GM20000 (cell line): ENCODE data around the gene ISM1.

ENCODE experiments used
- DNase-seq: peaks from one replicate; pipeline ENCODE4 v3.0.0; 2012; ENCODE audit warnings: low spot score
- TF ChIP-seq, protein P1 (sequence below): IDR thresholded peaks from 2 replicates; pipeline ENCODE4 v1.5.1; 2012; ENCODE audit warnings: mild to moderate bottlenecking, control low read depth; ENCODE audit errors: extremely low read depth, missing control alignments

ISM1 gene

DNA sequence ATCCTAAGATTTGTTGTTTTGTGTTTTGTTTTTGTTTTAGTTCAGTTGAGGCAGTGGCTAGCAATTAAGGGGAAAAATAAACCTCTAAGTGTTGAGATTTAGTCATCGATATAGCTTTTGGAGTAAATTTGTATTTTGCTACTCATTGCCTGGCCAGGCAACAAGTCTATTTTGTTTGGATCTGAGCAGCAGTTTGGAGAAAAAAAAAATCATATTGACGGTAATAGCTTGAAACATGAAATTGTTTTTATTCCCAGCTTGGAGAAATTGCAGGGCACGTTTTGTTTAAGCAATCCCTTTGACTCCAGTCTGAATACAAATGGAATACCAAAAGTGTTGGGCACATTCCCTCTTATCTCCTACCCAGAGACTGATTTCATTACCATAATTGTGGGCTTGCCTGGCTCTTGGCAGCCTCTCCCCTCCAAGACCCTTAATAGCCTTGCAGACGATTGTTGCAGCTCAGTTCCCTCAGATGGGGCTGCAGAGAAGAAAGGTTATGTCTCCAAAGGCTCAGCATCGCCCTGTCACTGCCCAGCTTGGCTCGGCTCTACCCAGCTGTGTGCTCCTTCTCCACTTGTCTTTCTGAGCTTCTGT is 56.0 kb downstream of the ISM1 start:
- no peak for DNase-seq
- TF ChIP-seq, protein P1, sequence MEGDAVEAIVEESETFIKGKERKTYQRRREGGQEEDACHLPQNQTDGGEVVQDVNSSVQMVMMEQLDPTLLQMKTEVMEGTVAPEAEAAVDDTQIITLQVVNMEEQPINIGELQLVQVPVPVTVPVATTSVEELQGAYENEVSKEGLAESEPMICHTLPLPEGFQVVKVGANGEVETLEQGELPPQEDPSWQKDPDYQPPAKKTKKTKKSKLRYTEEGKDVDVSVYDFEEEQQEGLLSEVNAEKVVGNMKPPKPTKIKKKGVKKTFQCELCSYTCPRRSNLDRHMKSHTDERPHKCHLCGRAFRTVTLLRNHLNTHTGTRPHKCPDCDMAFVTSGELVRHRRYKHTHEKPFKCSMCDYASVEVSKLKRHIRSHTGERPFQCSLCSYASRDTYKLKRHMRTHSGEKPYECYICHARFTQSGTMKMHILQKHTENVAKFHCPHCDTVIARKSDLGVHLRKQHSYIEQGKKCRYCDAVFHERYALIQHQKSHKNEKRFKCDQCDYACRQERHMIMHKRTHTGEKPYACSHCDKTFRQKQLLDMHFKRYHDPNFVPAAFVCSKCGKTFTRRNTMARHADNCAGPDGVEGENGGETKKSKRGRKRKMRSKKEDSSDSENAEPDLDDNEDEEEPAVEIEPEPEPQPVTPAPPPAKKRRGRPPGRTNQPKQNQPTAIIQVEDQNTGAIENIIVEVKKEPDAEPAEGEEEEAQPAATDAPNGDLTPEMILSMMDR: no peak

DNA sequence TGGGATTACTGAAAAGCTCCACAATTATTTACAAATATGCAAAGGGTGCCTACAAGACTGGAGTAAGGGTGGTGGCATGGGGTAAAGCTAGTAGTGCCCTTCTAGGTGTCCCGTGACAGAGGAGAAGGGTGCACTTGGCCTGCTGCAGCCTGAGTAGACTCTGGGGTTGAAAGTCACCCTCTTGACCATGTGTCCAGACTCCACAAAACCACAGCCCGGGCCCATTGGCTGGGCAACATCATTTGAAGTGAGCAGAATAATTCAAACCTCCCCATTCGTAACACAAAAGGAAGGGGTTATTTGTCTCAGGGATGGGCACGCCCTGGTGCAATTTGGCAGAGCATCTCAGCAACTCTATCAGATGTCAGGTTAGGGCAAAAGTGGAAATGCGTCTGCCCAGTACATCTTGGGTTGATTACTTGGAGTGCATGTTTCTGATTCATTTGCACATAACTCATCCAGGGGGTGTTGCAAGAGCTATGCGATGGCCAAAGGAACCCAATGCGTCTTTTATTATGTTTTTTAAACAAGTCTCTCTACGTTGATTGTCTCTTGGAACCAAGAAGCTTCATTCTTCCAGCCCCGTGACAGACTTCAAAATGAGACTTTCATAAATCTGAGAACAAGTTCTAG is 56.7 kb downstream of the ISM1 start:
- no peak for DNase-seq
- TF ChIP-seq, protein P1: no peak

DNA sequence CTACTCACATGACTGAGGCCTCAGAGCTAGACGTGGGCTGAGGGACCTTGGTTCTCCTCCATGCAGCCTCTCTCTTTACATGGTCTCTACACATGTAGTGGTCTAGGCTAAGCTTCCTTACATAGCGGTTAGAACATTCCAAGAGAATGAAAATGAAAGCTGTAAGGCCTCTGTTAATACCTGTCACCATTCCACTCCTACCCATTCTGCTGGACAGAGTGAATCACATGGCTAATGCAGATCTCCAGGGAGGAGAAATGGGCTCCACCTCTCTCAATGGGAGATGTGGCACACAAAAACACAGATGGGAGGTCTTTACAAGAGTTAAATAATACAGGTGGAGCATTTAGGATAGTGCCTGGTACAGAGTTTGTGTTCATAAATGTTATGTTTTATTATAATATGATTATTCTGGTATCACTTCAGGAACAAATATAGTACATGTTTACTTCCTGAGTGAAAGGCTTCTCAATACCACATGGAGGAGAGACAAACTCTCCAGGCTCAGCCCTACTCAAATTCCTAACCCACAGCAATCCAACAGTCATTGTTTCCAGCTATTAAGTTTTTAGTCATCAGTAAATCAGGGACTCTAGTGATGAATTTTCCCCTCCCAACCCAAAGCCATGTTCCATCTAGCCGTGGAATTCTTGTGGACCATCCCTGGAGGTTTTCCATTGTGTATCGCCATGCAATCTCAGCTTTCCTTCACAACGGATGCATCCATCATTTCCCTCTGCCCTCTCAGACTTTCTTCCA is 57.9 kb downstream of the ISM1 start:
- TF ChIP-seq, protein P1: no peak
- no peak for DNase-seq

DNA sequence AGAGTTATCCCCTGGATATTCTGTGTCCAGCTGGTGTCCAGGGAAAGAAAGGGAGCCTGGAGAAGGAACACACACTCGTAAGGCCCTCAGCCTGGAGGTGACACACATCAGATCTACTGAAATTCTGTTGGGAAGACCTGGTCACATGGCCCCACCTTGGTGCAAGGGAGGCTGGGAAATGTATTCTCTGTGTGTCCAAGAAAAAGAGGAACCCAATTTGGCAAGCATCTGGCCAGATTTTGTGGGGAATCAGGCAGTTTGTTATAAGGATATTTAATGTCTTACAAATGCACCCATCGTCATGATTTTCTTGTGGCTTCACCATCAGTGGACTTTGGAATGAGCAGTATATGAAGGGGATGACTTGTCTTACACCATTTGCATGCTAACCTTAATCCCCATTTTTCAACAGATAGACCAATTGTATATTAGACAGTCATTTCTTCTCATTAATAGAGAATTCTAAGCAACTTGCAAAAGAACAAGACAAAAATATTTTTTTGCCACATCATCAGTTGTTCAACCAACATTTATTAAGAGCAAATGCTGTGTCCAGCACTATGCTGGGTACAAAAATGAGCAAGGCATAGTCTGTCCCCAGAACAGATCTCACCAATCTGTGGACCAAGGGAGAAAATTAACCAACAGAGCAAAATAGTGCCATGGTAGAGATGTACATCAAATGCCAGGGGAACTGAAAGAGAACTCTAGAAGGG is 59.7 kb downstream of the ISM1 start:
- no peak for DNase-seq

DNA sequence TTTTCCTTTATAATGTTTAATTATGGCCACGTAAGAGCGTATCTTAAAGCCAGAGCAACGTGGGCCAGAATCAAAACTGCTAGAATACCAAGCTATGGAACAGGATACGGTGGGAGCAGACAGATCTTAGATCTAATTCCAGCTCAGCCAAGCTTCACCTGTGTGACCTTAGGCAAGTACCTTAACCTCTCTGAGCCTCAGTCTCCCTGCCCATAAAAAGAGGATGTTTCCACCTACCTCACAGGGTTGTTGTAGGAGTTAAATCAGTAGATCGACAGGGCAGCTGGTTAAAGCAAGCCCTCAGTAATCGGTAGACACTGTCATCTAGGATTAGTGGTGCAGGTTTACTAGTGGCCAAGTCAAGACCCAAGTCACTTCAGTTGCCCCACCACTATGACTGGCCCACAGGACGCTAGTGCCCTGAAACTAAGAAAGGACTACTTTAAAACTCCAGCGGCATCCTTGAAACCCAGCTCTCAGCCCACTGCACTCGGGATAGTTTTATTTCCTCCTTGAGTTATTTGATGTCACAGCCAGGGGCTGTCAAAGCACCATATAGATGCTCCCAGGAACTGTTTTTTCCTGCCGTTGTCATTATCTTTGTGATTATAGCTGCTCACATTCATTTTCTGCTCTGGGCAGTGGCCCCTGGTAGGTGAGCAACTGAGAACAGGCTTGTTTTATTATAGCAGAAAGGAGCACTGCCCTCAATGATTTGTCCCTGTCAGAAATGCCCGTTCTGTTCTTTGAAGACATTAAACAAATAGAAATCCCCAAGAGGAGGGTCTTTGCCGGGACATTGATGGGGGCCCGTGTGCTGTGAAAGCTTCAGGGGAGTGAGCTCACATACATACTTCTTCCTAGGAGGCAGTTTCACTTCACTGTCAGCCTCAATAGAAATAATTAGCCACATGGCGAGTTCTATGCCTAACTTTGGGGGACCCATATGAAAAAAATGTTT is 63.1 kb downstream of the ISM1 start:
- DNase-seq: no peak

More for the DNA sequence above, 59.7 kb downstream of the ISM1 start:
- TF ChIP-seq, protein P1: no peak

DNA sequence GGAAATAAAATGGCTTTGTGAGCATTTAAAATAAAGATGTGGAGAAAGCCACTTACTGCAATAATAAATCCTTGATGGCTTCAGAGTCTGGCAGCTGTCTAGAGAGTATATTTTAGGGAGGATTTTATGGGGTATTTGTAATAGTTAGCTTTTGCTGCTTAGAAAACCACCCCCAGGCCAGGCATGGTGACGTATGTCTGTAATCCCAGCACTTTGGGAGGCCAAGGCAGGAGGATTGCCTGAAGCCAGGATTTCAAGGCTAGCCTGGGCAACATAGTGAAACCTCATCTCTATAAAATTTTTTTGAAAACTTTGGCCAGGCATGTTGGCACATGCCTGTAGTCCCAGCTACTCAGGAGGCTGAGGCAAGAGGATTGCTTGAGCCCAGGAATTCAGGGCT is 63.8 kb downstream of the ISM1 start:
- TF ChIP-seq, protein P1: no peak

More for the DNA sequence above, 63.1 kb downstream of the ISM1 start:
- TF ChIP-seq, protein P1: no peak

More for the DNA sequence above, 63.8 kb downstream of the ISM1 start:
- DNase-seq: no peak
